ENCODE measurements around the gene ANK2. TPM values are rescaled to one million over a fixed set of nuclear protein-coding genes. Genes with fewer than 3 reads are reported as not detected.

The ANK2 gene
- total RNA-seq, 1 experiment from 2014 or later = 5.6 TPM

- no peaks in the 10 kb centered on the region for H3K36me3 ChIP-seq (ENCODE audit: control insufficient read depth in 1 of 2, insufficient read depth in 2 of 2, low read length in 2 of 2)
- RAD21 ChIA-PET (ENCODE audit: low non-redundant PET in 1 of 2, low total read pairs in 2 of 2, uncharacterized antibody in 2 of 2, unreplicated experiment in 2 of 2) = no interaction called here
- ATAC-seq (no peak), DNase-seq (ENCODE audit: low read depth, low spot score) (no peak)
- H3K4me2 ChIP-seq (ENCODE audit: low read length) = no peak overlapping the region
- H3K4me1 ChIP-seq (ENCODE audit: control insufficient read depth in 1 of 2, insufficient read depth in 2 of 2, low read length in 2 of 2) = no peaks in the 10 kb centered on the region
- H3K9me3 ChIP-seq (ENCODE audit: control insufficient read depth in 1 of 2, insufficient read depth in 1 of 2, low read depth in 1 of 2, low read length in 2 of 2) = no peaks in the 10 kb centered on the region
- no peaks in the 10 kb centered on the region for H3K9me2 ChIP-seq (ENCODE audit: insufficient read depth)
- TF ChIP-seq CBX3 (IDR thresholded peaks at IDR 0.05; ENCODE audit: low read depth) (no peak), EZH2phosphoT487 (IDR thresholded peaks at IDR 0.05; ENCODE audit: borderline replicate concordance) (no peak)
- intact Hi-C loops (cut with micrococcal nuclease) = no loop called here
- no peaks in the 10 kb centered on the region for H4K20me1 ChIP-seq (ENCODE audit: insufficient read depth)
- H3K9ac ChIP-seq (ENCODE audit: low read length) = no peak overlapping the region
- no peaks in the 10 kb centered on the region for H3K27me3 ChIP-seq (ENCODE audit: insufficient read depth, low read length)
- CTCF ChIA-PET = interaction anchor here (0.6 kb wide), 1 partner anchor 62 kb away, joined by 3 read pairs; no protein-coding TSS in a partner anchor
- H2AFZ ChIP-seq (ENCODE audit: low read depth, low read length, poor library complexity, severe bottlenecking) = no peak overlapping the region
- H3K79me2 ChIP-seq (ENCODE audit: insufficient read depth, low read length) = no peaks in the 10 kb centered on the region
- H3K27ac ChIP-seq (ENCODE audit: low read depth, low read length) = no peak overlapping the region
- POLR2A ChIA-PET = no interaction called here
- no peak overlapping the region for H3K4me3 ChIP-seq (replicated peaks in 1 of 2; ENCODE audit: low read depth in 1 of 2, low read length in 2 of 2)
- no TSS peak for BruUV-seq (replicated peaks)
These were observed 227.2 kb downstream of the ANK2 start for GRCh38 chr4:113276464-113277170.

GRCh38 chr4:113278324-113278934 is 229.0 kb downstream of the ANK2 start:
- intact Hi-C loops (cut with micrococcal nuclease) = loop anchor here (2.0 kb wide), 1 partner anchor 1100 kb away; no protein-coding TSS in a partner anchor
- ATAC-seq (peak; percentile 100), DNase-seq (ENCODE audit: low read depth, low spot score) (peak; percentile 76)
- no peaks in the 10 kb centered on the region for H3K27me3 ChIP-seq (ENCODE audit: insufficient read depth, low read length)
- H3K4me2 ChIP-seq (ENCODE audit: low read length) = no peak overlapping the region
- ChIA-PET CTCF (interaction anchor here (1.2 to 1.9 kb wide), 2 partner anchors 9 to 77 kb away, joined by 4 to 9 read pairs; no protein-coding TSS in a partner anchor), POLR2A (no interaction called here), RAD21 (ENCODE audit: low non-redundant PET in 1 of 2, low total read pairs in 2 of 2, uncharacterized antibody in 2 of 2, unreplicated experiment in 2 of 2) (no interaction called here)
- H4K20me1 ChIP-seq (ENCODE audit: insufficient read depth) = no peaks in the 10 kb centered on the region
- no peak overlapping the region for H2AFZ ChIP-seq (ENCODE audit: low read depth, low read length, poor library complexity, severe bottlenecking)
- no peaks in the 10 kb centered on the region for H3K9me2 ChIP-seq (ENCODE audit: insufficient read depth)
- H3K4me3 ChIP-seq (replicated peaks in 1 of 2; ENCODE audit: low read depth in 1 of 2, low read length in 2 of 2) = no peak overlapping the region
- no TSS peak for BruUV-seq (replicated peaks)
- H3K36me3 ChIP-seq (ENCODE audit: control insufficient read depth in 1 of 2, insufficient read depth in 2 of 2, low read length in 2 of 2) = no peaks in the 10 kb centered on the region
- H3K9me3 ChIP-seq (ENCODE audit: control insufficient read depth in 1 of 2, insufficient read depth in 1 of 2, low read depth in 1 of 2, low read length in 2 of 2) = no peaks in the 10 kb centered on the region
- H3K4me1 ChIP-seq (ENCODE audit: control insufficient read depth in 1 of 2, insufficient read depth in 2 of 2, low read length in 2 of 2) = no peaks in the 10 kb centered on the region
- H3K9ac ChIP-seq (ENCODE audit: low read length) = no peak overlapping the region
- H3K27ac ChIP-seq (ENCODE audit: low read depth, low read length) = no peak overlapping the region
- no peaks in the 10 kb centered on the region for H3K79me2 ChIP-seq (ENCODE audit: insufficient read depth, low read length)
- no peak for TF ChIP-seq ELF1 (IDR thresholded peaks at IDR 0.05; ENCODE audit: borderline replicate concordance, low read depth)
- no peak for TF ChIP-seq ZBTB33 (IDR thresholded peaks at IDR 0.05; ENCODE audit: extremely low read depth, insufficient replicate concordance, low read length)
- no peak for TF ChIP-seq SIN3A (IDR thresholded peaks at IDR 0.05; ENCODE audit: low read depth)
- no peak for TF ChIP-seq EZH2 (IDR thresholded peaks at IDR 0.05)
- no peak for TF ChIP-seq JUND (IDR thresholded peaks at IDR 0.05)
- no peak for TF ChIP-seq ATF3 (IDR thresholded peaks at IDR 0.05)
- peak; percentile 90 for TF ChIP-seq RAD21 (IDR thresholded peaks at IDR 0.05; ENCODE audit: low read depth)
- TF ChIP-seq POLR2A (IDR thresholded peaks at IDR 0.05; ENCODE audit: borderline replicate concordance, extremely low read depth, insufficient read depth, insufficient read length) = no peak
- TF ChIP-seq ZFX (IDR thresholded peaks at IDR 0.05) = no peak
- TF ChIP-seq CBX3 (IDR thresholded peaks at IDR 0.05; ENCODE audit: low read depth) = peak; percentile 42; the same call in 1 of the 2 replicates
- no peak for TF ChIP-seq SP1 (IDR thresholded peaks at IDR 0.05; ENCODE audit: low read depth)
- TF ChIP-seq CEBPB (IDR thresholded peaks at IDR 0.05; ENCODE audit: low read depth) = no peak
- TF ChIP-seq MAX (IDR thresholded peaks at IDR 0.05) = peak; percentile 39; the same call in 1 of the 2 replicates
- TF ChIP-seq EZH2phosphoT487 (IDR thresholded peaks at IDR 0.05; ENCODE audit: borderline replicate concordance) = no peak
- TF ChIP-seq ZNF274 (IDR thresholded peaks at IDR 0.05; ENCODE audit: low read depth, low read length) = no peak
- TF ChIP-seq YY1 (IDR thresholded peaks at IDR 0.05; ENCODE audit: extremely low read depth, insufficient replicate concordance, low read depth, low read length) = peak; percentile 24
- TF ChIP-seq EGR1 (IDR thresholded peaks at IDR 0.05; ENCODE audit: low read depth) = no peak
- TF ChIP-seq FOSL1 (IDR thresholded peaks at IDR 0.05; ENCODE audit: low read depth) = no peak
- TF ChIP-seq TCF7L2 (IDR thresholded peaks at IDR 0.05; ENCODE audit: borderline replicate concordance, extremely low read depth, insufficient read depth, insufficient read length) = no peak
